Neural cell (in vitro differentiated cells): ENCODE measurements around the gene FBXW2. TPM values are rescaled to one million over a fixed set of nuclear protein-coding genes. Genes with fewer than 3 reads are reported as not detected.

Experiments used
- H2AFZ ChIP-seq: fragments of 200-600, 300-800 bp; sonication (generic), shearing (Covaris generic); 2 replicates; pipeline ENCODE4 v1.6.0; 2014; ENCODE audit warnings: low read depth, mild to moderate bottlenecking, antibody characterized with exemption, low read length, moderate library complexity
- H3F3A ChIP-seq: fragments of 200-600 bp; shearing (Covaris generic); 2 replicates; pipeline ENCODE4 v1.6.1; 2016; ENCODE audit warnings: mild to moderate bottlenecking, moderate library complexity, mixed read lengths, antibody characterized with exemption, low read length; ENCODE audit not compliant: insufficient read depth, poor library complexity, severe bottlenecking
- H3K27ac ChIP-seq: fragments of 200-600, 300-800 bp; sonication (generic), shearing (Covaris generic); 2 replicates; pipeline ENCODE4 v1.5.1; 2014; ENCODE audit warnings: mild to moderate bottlenecking, low read length, moderate library complexity
- H3K27me3 ChIP-seq: fragments of 300-800, 200-600 bp; sonication (generic), shearing (Covaris generic); 2 replicates; pipeline ENCODE4 v1.6.0; 2014; ENCODE audit warnings: mild to moderate bottlenecking, low read depth, low read length, moderate library complexity; ENCODE audit not compliant: insufficient read depth
- H3K36me3 ChIP-seq: fragments of 300-800, 200-600 bp; sonication (generic), shearing (Covaris generic); 2 replicates; pipeline ENCODE4 v1.5.1; 2014; ENCODE audit warnings: mild to moderate bottlenecking, antibody characterized with exemption, low read length, moderate library complexity; ENCODE audit not compliant: insufficient read depth
- H3K4me2 ChIP-seq: fragments of 300-800, 200-600 bp; sonication (generic), shearing (Covaris generic); 2 replicates; pipeline ENCODE4 v1.6.0; 2014; ENCODE audit warnings: mild to moderate bottlenecking, low read length
- H3K4me3 ChIP-seq: fragments of 300-800, 200-600 bp; sonication (generic), shearing (Covaris generic); 2 replicates; pipeline ENCODE4 v1.5.1; 2014; ENCODE audit warnings: mild to moderate bottlenecking, low read length, moderate library complexity
- H3K79me2 ChIP-seq: fragments of 200-600 bp; shearing (Covaris generic); replicated peaks from 2 replicates; pipeline ENCODE4 v1.6.0; 2014; ENCODE audit warnings: mild to moderate bottlenecking, low read length, moderate library complexity; ENCODE audit not compliant: insufficient read depth
- H3K9ac ChIP-seq: fragments of 300-800, 200-600 bp; sonication (generic), shearing (Covaris generic); 2 replicates; pipeline ENCODE4 v1.6.1; 2016; ENCODE audit warnings: mild to moderate bottlenecking, low read length, mixed read lengths
- H3K9me2 ChIP-seq: fragments of 200-600 bp; shearing (Covaris generic); 2 replicates; pipeline ENCODE4 v1.6.1; 2016; ENCODE audit warnings: mild to moderate bottlenecking, low read length, mixed read lengths; ENCODE audit not compliant: insufficient read depth
- H3K9me3 ChIP-seq: fragments of 200-600, 300-800 bp; sonication (generic), shearing (Covaris generic); 2 replicates; pipeline ENCODE4 v1.6.1; 2016; ENCODE audit warnings: mild to moderate bottlenecking, mixed run types, low read length, moderate library complexity, mixed read lengths
- H4K20me1 ChIP-seq: fragments of 200-600 bp; shearing (Covaris generic); 2 replicates; pipeline ENCODE4 v1.6.1; 2016; ENCODE audit warnings: mild to moderate bottlenecking, mixed run types; ENCODE audit not compliant: insufficient read depth
- EP300 ChIP-seq: fragments of 450-650 bp; conservative IDR thresholded peaks from 2 replicates; pipeline ENCODE4 v1.6.1; 2014; ENCODE audit warnings: antibody characterized with exemption, mild to moderate bottlenecking, moderate library complexity; ENCODE audit not compliant: poor library complexity, severe bottlenecking
- EZH2 ChIP-seq: fragments of 200-600, 300-800 bp; shearing (Covaris generic), sonication (generic); IDR thresholded peaks from 2 replicates; pipeline ENCODE4 v1.6.1; 2014; ENCODE audit warnings: antibody characterized with exemption, low read length, borderline replicate concordance, mild to moderate bottlenecking; ENCODE audit not compliant: insufficient read depth, poor library complexity, severe bottlenecking
- MXI1 ChIP-seq: fragments of 450-650 bp; conservative IDR thresholded peaks from 2 replicates; pipeline ENCODE4 v1.6.1; 2014; ENCODE audit warnings: antibody characterized with exemption, mild to moderate bottlenecking; ENCODE audit not compliant: poor library complexity, severe bottlenecking
- POLR2AphosphoS5 ChIP-seq: IDR thresholded peaks from 2 replicates; pipeline ENCODE4 v1.6.1; 2012
- RAD21 ChIP-seq: fragments of 450-650 bp; conservative IDR thresholded peaks from 2 replicates; pipeline ENCODE4 v1.6.1; 2014; ENCODE audit warnings: antibody characterized with exemption, mild to moderate bottlenecking, moderate library complexity
- SMC3 ChIP-seq: fragments of 450-650 bp; conservative IDR thresholded peaks from 2 replicates; pipeline ENCODE4 v1.6.1; 2014; ENCODE audit warnings: antibody characterized with exemption, mild to moderate bottlenecking, moderate library complexity; ENCODE audit not compliant: poor library complexity
- TAF1 ChIP-seq: IDR thresholded peaks from 2 replicates; pipeline ENCODE4 v1.6.1; 2012; ENCODE audit warnings: low read depth
- polyA plus RNA-seq: library from polyadenylated mRNA; depleted of rRNA; stranded (reverse); fragments of >200 nt; gene quantifications from 2 replicates; pipeline ENCODE4 v1.2.3, GENCODE V29; 2014
- TF ChIP-seq, protein P1 (sequence below): IDR thresholded peaks from 2 replicates; pipeline ENCODE4 v1.6.1; 2012; ENCODE audit warnings: borderline replicate concordance
- TF ChIP-seq, protein P2 (sequence below): fragments of 450-650 bp; IDR thresholded peaks from 2 replicates; pipeline ENCODE4 v1.5.1; 2014; ENCODE audit warnings: antibody characterized with exemption, mild to moderate bottlenecking, moderate library complexity; ENCODE audit not compliant: poor library complexity, severe bottlenecking

Gene FBXW2
- polyA plus RNA-seq, 1 donor from 2014 or later: 49.5 TPM

DNA sequence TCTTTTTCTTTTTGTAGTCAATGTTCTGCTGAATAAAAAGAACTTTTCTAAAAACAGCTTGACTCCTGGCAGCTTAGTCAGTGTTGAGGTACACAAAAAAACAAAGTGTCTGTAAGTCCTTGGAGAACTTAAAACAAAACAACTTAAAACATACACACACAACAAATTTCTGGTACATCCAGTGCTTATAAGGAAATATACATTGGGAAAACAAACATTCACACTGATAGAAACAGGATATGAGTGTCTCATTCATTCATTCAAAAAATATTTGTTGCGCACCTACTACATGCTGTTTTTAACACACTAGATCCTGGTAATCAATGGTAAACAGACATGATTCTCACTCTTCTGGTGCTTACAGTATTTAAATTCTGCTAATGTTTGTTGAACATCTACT is 51.5 kb downstream of the FBXW2 start:
- no peaks in the 10 kb centered on the region for H3K79me2 ChIP-seq

DNA sequence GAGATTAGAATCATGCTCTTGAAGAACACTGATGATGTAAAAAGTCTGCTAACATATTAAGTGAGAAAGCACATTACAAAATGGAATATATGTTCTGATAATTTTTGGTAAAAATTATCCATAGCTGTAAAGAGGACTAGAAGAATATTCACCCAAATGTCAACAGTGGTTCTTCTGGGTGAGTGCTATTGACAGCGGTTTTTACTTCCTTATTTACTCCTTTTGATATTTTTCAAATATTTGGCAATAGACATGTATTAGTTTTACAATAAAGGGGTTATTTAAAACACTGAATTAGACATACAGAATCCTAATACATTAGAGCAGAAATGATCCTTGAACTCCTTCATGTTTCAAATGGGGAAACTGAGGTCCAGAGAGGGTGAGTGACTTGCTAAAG is 52.0 kb downstream of the FBXW2 start:
- H3K27ac ChIP-seq: no peak overlapping the region
- H4K20me1 ChIP-seq: no peaks in the 10 kb centered on the region
- no peaks in the 10 kb centered on the region for H3K27me3 ChIP-seq
- TF ChIP-seq EP300 (no peak), EZH2 (no peak), POLR2AphosphoS5 (no peak), SMC3 (no peak), MXI1 (no peak), RAD21 (no peak)
- H3K9ac ChIP-seq: no peak overlapping the region
- no peaks in the 10 kb centered on the region for H3K9me3 ChIP-seq
- H3F3A ChIP-seq: no peaks in the 10 kb centered on the region
- H3K4me2 ChIP-seq: no peak overlapping the region
- H3K36me3 ChIP-seq: no peaks in the 10 kb centered on the region
- H3K4me3 ChIP-seq: no peak overlapping the region
- H3K79me2 ChIP-seq: no peaks in the 10 kb centered on the region
- no peaks in the 10 kb centered on the region for H3K9me2 ChIP-seq
- H2AFZ ChIP-seq: no peak overlapping the region

More for the DNA sequence above, 51.5 kb downstream of the FBXW2 start:
- Histone ChIP-seq H3K9me3 (no peaks in the 10 kb centered on the region), H3K4me3 (no peak overlapping the region), H3K27ac (no peak overlapping the region), H3K27me3 (no peaks in the 10 kb centered on the region), H2AFZ (no peak overlapping the region), H3K36me3 (no peaks in the 10 kb centered on the region), H3K9ac (no peak overlapping the region), H3F3A (no peaks in the 10 kb centered on the region), H3K9me2 (no peaks in the 10 kb centered on the region), H3K4me2 (no peak overlapping the region), H4K20me1 (no peaks in the 10 kb centered on the region)
- TF ChIP-seq TAF1 (no peak), EZH2 (no peak), POLR2AphosphoS5 (no peak), SMC3 (no peak), EP300 (no peak), MXI1 (no peak), RAD21 (no peak)
- TF ChIP-seq, protein P1, sequence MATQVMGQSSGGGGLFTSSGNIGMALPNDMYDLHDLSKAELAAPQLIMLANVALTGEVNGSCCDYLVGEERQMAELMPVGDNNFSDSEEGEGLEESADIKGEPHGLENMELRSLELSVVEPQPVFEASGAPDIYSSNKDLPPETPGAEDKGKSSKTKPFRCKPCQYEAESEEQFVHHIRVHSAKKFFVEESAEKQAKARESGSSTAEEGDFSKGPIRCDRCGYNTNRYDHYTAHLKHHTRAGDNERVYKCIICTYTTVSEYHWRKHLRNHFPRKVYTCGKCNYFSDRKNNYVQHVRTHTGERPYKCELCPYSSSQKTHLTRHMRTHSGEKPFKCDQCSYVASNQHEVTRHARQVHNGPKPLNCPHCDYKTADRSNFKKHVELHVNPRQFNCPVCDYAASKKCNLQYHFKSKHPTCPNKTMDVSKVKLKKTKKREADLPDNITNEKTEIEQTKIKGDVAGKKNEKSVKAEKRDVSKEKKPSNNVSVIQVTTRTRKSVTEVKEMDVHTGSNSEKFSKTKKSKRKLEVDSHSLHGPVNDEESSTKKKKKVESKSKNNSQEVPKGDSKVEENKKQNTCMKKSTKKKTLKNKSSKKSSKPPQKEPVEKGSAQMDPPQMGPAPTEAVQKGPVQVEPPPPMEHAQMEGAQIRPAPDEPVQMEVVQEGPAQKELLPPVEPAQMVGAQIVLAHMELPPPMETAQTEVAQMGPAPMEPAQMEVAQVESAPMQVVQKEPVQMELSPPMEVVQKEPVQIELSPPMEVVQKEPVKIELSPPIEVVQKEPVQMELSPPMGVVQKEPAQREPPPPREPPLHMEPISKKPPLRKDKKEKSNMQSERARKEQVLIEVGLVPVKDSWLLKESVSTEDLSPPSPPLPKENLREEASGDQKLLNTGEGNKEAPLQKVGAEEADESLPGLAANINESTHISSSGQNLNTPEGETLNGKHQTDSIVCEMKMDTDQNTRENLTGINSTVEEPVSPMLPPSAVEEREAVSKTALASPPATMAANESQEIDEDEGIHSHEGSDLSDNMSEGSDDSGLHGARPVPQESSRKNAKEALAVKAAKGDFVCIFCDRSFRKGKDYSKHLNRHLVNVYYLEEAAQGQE: no peak
- TF ChIP-seq, protein P2, sequence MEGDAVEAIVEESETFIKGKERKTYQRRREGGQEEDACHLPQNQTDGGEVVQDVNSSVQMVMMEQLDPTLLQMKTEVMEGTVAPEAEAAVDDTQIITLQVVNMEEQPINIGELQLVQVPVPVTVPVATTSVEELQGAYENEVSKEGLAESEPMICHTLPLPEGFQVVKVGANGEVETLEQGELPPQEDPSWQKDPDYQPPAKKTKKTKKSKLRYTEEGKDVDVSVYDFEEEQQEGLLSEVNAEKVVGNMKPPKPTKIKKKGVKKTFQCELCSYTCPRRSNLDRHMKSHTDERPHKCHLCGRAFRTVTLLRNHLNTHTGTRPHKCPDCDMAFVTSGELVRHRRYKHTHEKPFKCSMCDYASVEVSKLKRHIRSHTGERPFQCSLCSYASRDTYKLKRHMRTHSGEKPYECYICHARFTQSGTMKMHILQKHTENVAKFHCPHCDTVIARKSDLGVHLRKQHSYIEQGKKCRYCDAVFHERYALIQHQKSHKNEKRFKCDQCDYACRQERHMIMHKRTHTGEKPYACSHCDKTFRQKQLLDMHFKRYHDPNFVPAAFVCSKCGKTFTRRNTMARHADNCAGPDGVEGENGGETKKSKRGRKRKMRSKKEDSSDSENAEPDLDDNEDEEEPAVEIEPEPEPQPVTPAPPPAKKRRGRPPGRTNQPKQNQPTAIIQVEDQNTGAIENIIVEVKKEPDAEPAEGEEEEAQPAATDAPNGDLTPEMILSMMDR: no peak

DNA sequence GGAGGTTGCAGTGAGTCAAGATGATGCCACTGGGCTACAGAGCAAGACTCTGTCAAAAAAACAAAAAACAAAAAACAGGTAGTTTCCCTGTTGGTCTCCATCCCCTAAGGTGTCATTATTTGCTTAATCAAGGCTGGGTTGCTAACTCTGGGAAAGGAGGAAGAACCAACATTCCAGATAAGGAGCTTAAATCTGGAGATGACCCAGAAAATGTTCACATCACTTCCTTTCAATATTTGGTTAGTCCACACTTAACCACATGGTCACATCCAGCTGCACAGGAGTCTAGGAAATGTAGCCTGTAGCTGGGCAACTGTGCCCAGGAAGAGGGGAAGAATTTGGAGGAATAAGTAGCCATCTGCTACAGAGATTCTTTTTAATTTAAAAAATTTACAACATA is 53.1 kb downstream of the FBXW2 start:
- H2AFZ ChIP-seq: no peak overlapping the region
- no peaks in the 10 kb centered on the region for H3K36me3 ChIP-seq
- H4K20me1 ChIP-seq: no peaks in the 10 kb centered on the region
- no peak overlapping the region for H3K27ac ChIP-seq
- no peaks in the 10 kb centered on the region for H3K79me2 ChIP-seq
- no peaks in the 10 kb centered on the region for H3F3A ChIP-seq
- H3K9me3 ChIP-seq: no peaks in the 10 kb centered on the region
- no peaks in the 10 kb centered on the region for H3K27me3 ChIP-seq
- no peak overlapping the region for H3K9ac ChIP-seq
- H3K4me2 ChIP-seq: no peak overlapping the region
- no peak overlapping the region for H3K4me3 ChIP-seq
- no peak for TF ChIP-seq EP300
- TF ChIP-seq POLR2AphosphoS5: no peak
- no peaks in the 10 kb centered on the region for H3K9me2 ChIP-seq
